Muscle of leg (tissue), 11 donors: ENCODE measurements around the gene LMO4. TPM values are rescaled to one million over a fixed set of nuclear protein-coding genes. Genes with fewer than 3 reads are reported as not detected.

Experiments used
- DNase-seq: peaks from one replicate; pipeline ENCODE4 v3.0.0; 2013
- H3K27ac ChIP-seq: one replicate; pipeline ENCODE4 v1.5.1; 2013; ENCODE audit warnings: mild to moderate bottlenecking, low read length, control low read depth
- H3K27me3 ChIP-seq: one replicate; pipeline ENCODE4 v1.6.1; 2013; ENCODE audit warnings: low read length; ENCODE audit not compliant: control insufficient read depth, insufficient read depth
- H3K36me3 ChIP-seq: one replicate; pipeline ENCODE4 v1.6.1; 2013; ENCODE audit warnings: low read length; ENCODE audit not compliant: control insufficient read depth, insufficient read depth
- H3K4me1 ChIP-seq: one replicate; pipeline ENCODE4 v1.6.1; 2013; ENCODE audit warnings: low read length; ENCODE audit not compliant: control insufficient read depth, insufficient read depth
- H3K4me3 ChIP-seq: one replicate; pipeline ENCODE4 v1.5.1; 2013; ENCODE audit warnings: low read length, control low read depth
- H3K9me3 ChIP-seq: replicated peaks from 2 replicates; pipeline ENCODE4 v1.6.1; 2013; ENCODE audit warnings: low read depth, low read length; ENCODE audit not compliant: control insufficient read depth
- WGBS: methylation state at CpG from one replicate; pipeline ENCODE4 v1.1.5; 2013; ENCODE audit warnings: missing lambda C conversion rate; ENCODE audit not compliant: insufficient coverage; 5-methylcytosine and 5-hydroxymethylcytosine counted together
- polyA plus RNA-seq, 8 donors: library from polyadenylated mRNA; unstranded; fragments of 120-200 nt; gene quantifications; one replicate each; pipeline versions ENCODE4 v1.2.1 to v1.2.3, GENCODE V29; 2013; ENCODE audit warnings: inconsistent platforms in 1 of 8, low replicate concordance in 1 of 8; ENCODE audit not compliant: insufficient read length in 8 of 8, insufficient read depth in 1 of 8
- total RNA-seq: library from RNA; stranded (reverse); fragments of 120-200 nt; gene quantifications from one replicate; pipeline ENCODE4 v1.2.4, GENCODE V29; 2013

Gene LMO4
- total and polyA plus RNA-seq, 9 donors = 38.7 to 68.4 (median 46.8) TPM

DNA sequence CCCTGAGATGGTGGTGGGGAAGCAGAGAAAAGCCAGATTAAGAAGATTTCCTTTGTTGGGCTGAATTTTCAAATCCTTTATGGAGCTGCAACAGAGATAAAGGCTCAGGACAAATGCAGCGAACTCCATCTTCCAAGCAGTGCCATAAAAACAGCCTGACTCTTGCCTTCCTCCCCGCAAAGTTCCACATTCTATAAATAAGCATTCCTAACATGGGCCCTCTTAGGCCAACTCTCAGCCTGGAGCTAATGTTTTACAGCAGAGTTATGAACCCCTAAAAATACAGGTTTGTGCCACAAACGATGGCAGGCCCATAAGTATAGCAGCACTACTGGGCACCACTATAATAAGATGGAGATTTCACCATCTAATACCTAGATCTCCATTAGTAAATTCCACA, 27.2 kb downstream of the LMO4 start:
- no peaks in the 10 kb centered on the region for H3K9me3 ChIP-seq
- no peak overlapping the region for H3K4me3 ChIP-seq
- H3K36me3 ChIP-seq = no peaks in the 10 kb centered on the region
- no peak for DNase-seq
- H3K27ac ChIP-seq = no peak overlapping the region
- 75% methylated on average over 2 of the region's 3 CpGs for WGBS
- no peaks in the 10 kb centered on the region for H3K4me1 ChIP-seq
- no peaks in the 10 kb centered on the region for H3K27me3 ChIP-seq

DNA sequence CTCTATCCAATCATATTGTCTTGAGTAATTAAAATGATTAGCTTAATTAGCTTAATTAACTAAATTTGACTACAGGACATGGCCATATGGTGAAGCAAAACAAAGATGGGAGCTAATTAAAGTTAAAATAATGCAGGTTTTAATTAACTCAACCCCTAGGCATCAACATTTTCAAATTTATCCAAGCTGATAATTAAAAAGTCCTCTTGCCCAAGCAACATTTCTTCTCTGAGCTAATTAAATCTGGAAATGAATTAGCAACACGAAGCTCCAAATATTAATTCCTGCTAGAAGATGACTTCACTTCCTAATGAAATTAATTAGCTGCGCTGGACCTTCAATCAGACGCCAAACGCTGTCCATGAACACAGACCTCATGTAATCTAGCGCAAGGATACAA, 27.9 kb downstream of the LMO4 start:
- DNase-seq = no peak
- H3K27ac ChIP-seq = no peak overlapping the region
- 90% methylated on average over 4 of the region's 5 CpGs for WGBS
- no peaks in the 10 kb centered on the region for H3K4me1 ChIP-seq
- no peak overlapping the region for H3K4me3 ChIP-seq
- no peaks in the 10 kb centered on the region for H3K36me3 ChIP-seq
- no peaks in the 10 kb centered on the region for H3K9me3 ChIP-seq
- H3K27me3 ChIP-seq = no peaks in the 10 kb centered on the region

DNA sequence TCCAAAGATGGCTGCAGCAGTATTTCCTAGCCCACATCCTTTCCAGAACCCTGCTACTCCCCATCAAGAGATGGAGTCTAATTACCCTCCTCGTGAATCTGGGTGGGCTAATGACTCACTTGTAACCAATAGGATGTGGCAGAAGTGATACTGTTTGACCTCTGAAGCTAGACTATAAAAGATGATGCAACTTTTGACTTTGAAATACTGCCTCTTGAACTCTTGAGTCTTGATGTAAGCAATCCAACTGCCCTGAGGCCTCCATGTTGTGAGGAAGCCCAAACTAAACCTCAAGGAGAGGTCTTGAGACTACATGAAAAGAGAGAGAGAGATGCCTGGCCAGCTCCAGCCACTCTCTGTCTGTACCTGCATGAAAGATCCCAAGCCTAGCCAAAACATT, 29.5 kb downstream of the LMO4 start:
- Histone ChIP-seq H3K36me3 (no peaks in the 10 kb centered on the region), H3K27me3 (no peaks in the 10 kb centered on the region), H3K4me1 (no peaks in the 10 kb centered on the region), H3K9me3 (no peaks in the 10 kb centered on the region), H3K27ac (no peak overlapping the region), H3K4me3 (no peak overlapping the region)
- no CpG with 5 or more reads among the region's 1 CpG for WGBS
- no peak for DNase-seq

DNA sequence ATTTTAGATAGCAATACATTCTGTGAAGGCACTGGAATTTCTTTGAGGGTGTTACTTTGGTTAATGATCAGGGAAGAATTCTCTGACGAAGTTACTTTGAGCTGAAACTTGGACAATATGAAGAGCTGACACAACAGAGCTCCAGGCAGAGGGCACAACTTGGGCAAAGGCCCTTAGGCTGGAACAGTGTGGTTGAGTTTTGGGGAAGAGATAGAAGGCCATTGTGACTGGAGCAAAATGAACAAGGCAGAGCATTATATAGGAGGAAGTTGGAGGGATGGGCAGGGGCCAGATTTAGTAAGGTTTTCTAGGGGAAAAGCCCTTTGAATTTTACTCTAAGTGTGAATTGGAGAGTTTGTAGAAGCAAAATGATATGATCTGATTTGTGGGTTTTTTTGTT, 30.9 kb downstream of the LMO4 start:
- Histone ChIP-seq H3K9me3 (no peaks in the 10 kb centered on the region), H3K4me1 (no peaks in the 10 kb centered on the region), H3K36me3 (no peaks in the 10 kb centered on the region), H3K4me3 (no peak overlapping the region), H3K27ac (no peak overlapping the region), H3K27me3 (no peaks in the 10 kb centered on the region)
- no peak for DNase-seq
- 100% methylated on average over 1 of the region's 1 CpG for WGBS

DNA sequence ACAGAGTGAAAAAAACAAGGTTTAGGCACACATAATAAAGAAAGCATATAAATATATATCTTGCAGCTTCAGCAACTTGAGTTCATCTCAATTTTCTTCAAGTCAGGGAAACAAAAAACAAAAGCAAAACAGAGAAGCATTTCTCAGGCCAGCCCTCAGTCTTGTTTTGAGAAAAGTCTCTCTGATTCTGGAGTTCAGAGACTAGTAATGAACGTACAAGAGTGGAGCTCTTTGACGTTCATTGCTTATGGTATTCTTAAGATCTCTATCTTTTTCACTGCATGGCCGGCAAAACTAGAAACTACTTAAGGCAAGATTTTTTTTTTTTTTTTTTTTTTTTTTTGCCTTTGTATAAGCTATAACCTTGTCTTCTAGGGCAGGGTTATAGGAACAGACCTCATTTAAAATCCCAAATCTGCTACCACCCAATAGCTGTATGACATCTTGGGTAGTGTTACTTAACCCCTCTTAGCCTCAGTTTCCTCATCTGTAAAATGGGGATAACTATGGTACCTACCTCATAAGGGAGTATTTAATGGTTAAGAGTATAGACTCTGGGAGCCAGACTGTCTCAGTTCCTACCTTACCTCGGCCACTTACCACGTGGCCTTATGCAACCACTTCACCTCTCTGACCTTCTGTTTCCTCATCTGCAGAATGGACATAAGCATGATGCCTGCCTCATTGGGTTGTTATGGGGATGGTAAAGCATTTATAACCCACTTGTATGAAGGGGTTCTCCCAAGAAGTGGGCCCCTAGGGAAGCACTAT, 33.6 kb downstream of the LMO4 start:
- WGBS = no CpG with 5 or more reads among the region's 5 CpGs
- no peak overlapping the region for H3K27ac ChIP-seq

DNA sequence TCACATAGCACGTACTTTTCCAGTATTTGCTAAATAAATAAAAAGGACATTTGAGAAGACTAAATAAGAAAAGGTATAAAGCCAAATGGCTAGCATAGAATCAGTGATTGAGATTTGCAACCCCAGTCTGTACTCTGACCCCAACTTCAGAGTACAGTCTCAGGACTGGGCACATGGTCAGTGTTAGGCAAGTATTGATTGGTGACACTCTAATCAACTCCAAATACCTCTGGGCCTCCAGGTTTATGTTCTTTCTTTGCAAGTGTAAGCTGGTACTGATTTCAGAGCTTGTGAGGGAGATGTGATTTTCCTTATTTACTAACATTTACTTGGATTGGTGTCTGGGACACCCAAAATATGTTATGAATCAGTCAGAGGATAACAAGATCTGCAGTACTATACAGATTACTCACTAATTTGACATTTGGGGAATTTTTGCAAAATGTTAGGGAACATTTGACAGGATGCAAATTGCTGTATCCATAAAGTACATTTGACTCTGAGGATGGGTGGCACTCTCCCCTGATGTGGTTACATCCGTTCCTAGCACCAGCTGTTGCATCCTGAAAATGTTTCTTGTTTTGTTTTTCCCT, 34.2 kb downstream of the LMO4 start:
- WGBS = no CpG with 5 or more reads among the region's 2 CpGs
- no peaks in the 10 kb centered on the region for H3K9me3 ChIP-seq
- H3K27me3 ChIP-seq = no peaks in the 10 kb centered on the region
- H3K36me3 ChIP-seq = no peaks in the 10 kb centered on the region
- DNase-seq = no peak
- H3K4me3 ChIP-seq = no peak overlapping the region
- no peak overlapping the region for H3K27ac ChIP-seq
- H3K4me1 ChIP-seq = no peaks in the 10 kb centered on the region

More for the DNA sequence above, 33.6 kb downstream of the LMO4 start:
- H3K36me3 ChIP-seq = no peaks in the 10 kb centered on the region
- H3K4me3 ChIP-seq = no peak overlapping the region
- no peaks in the 10 kb centered on the region for H3K27me3 ChIP-seq
- no peaks in the 10 kb centered on the region for H3K4me1 ChIP-seq
- H3K9me3 ChIP-seq = no peaks in the 10 kb centered on the region
- no peak for DNase-seq

DNA sequence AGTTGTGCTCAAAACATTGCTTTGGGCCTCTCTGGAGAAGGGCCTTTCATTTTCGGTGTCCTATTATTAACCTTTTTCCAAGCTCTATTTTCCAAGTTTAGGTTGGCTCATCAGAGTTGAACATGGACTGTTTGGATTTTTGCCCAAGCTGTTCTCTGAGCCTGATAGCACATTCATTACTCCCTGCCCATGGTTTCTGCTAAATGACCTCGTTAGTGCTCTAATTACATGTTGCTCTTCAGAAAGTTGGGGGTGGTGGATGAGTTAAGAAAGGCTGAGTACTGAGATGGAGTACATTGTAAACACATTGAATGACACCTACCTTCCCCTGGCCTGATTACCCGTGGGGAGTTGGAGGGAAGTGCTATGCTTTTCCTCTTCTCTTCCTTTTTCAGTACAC, 38.9 kb downstream of the LMO4 start:
- Histone ChIP-seq H3K27me3 (no peaks in the 10 kb centered on the region), H3K27ac (no peak overlapping the region), H3K36me3 (no peaks in the 10 kb centered on the region), H3K4me1 (no peaks in the 10 kb centered on the region), H3K4me3 (no peak overlapping the region), H3K9me3 (no peaks in the 10 kb centered on the region)
- no CpG with 5 or more reads among the region's 3 CpGs for WGBS
- DNase-seq = no peak

DNA sequence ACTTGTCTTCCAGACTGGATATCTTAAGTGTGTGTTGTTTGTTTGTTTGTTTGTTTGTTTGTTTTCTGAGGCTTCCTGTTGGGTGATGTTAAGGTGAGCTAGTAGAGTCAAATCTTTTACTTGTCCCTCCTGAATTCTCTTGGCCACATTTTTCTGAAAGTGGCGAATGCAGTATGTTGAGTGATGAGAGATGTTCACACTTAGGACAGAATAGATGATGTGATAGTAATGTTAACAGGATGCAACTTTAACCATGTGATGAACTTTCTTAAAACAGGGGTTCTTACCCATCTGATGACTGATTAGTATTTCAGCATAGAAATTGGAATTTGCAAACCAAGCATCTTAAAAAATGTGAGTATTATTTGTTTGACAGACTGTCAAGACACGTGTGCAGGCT, 40.2 kb downstream of the LMO4 start:
- Histone ChIP-seq H3K9me3 (no peaks in the 10 kb centered on the region), H3K36me3 (no peaks in the 10 kb centered on the region), H3K27me3 (no peaks in the 10 kb centered on the region), H3K27ac (no peak overlapping the region), H3K4me1 (no peaks in the 10 kb centered on the region), H3K4me3 (no peak overlapping the region)
- no peak for DNase-seq
- WGBS = no CpG with 5 or more reads among the region's 2 CpGs

DNA sequence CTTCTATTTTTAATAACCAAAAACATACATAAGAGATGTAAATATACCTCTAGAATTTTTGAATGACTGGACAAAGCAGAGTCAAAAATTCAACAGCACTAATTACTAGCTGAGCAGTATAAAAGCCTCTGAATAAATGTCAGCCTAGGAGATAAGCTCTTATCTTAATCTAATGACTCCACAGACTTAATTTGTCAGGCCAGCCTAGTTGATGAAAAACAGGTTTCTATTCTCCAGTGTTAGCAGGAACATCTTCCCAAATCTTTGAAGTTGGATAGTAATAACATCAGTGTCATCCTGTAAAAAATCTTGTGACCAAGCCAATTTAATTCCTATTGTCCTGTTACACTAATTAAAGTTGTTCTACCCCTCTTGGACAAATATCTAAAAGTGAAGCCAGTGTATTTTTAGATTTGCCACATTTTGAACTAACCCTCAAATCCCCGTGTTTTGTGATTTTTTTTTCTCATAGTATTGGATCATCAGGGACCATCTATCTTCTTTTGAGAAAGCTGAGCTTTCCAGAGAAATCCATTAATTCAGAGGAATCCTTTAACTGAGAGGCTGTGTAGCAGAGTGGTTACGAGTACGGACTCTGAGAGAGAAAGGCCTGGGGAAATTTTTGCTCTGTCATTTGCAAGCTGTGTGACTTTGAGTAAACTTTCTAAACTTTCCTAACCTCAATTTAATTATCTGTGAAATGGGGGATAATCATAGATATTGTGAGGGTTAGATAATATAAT, 41.2 kb downstream of the LMO4 start:
- H3K36me3 ChIP-seq = no peaks in the 10 kb centered on the region
- no peaks in the 10 kb centered on the region for H3K9me3 ChIP-seq
- H3K4me3 ChIP-seq = no peak overlapping the region
- H3K27me3 ChIP-seq = no peaks in the 10 kb centered on the region
- no peak overlapping the region for H3K27ac ChIP-seq
- H3K4me1 ChIP-seq = no peaks in the 10 kb centered on the region
- WGBS = no CpG with 5 or more reads among the region's 3 CpGs
- no peak for DNase-seq

DNA sequence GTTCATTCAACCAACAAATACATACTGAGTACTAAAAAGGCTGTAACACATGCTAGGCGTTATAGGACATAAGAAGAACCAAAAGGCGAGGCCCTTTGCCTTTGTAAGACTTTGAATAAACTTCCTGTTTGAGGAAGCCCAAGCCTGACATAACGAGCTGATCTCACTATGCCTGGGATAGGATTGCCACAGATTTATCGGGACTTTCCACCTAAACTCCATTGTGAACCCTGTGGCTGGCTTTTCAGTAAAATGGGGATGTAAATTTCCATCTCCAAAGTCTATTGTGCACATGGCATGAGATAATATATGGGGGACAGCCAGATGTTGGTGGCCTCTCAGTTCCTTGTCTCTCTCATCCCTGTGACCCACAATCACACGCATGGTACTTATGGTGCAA, 41.9 kb downstream of the LMO4 start:
- Histone ChIP-seq H3K27ac (no peak overlapping the region), H3K4me3 (no peak overlapping the region), H3K36me3 (no peaks in the 10 kb centered on the region), H3K9me3 (no peaks in the 10 kb centered on the region), H3K4me1 (no peaks in the 10 kb centered on the region), H3K27me3 (no peaks in the 10 kb centered on the region)
- WGBS = 49% methylated on average over 3 of the region's 5 CpGs
- no peak for DNase-seq
